Neural cell (in vitro differentiated cells): ENCODE measurements around the gene AEBP2. TPM values are rescaled to one million over a fixed set of nuclear protein-coding genes. Genes with fewer than 3 reads are reported as not detected.

Source experiments
- H2AFZ ChIP-seq: fragments of 200-600, 300-800 bp; sonication (generic), shearing (Covaris generic); 2 replicates; pipeline ENCODE4 v1.6.0; 2014; ENCODE audit warnings: low read depth, mild to moderate bottlenecking, antibody characterized with exemption, low read length, moderate library complexity
- H3F3A ChIP-seq: fragments of 200-600 bp; shearing (Covaris generic); 2 replicates; pipeline ENCODE4 v1.6.1; 2016; ENCODE audit warnings: mild to moderate bottlenecking, moderate library complexity, mixed read lengths, antibody characterized with exemption, low read length; ENCODE audit not compliant: insufficient read depth, poor library complexity, severe bottlenecking
- H3K27ac ChIP-seq: fragments of 200-600, 300-800 bp; sonication (generic), shearing (Covaris generic); 2 replicates; pipeline ENCODE4 v1.5.1; 2014; ENCODE audit warnings: mild to moderate bottlenecking, low read length, moderate library complexity
- H3K27me3 ChIP-seq: fragments of 300-800, 200-600 bp; sonication (generic), shearing (Covaris generic); 2 replicates; pipeline ENCODE4 v1.6.0; 2014; ENCODE audit warnings: mild to moderate bottlenecking, low read depth, low read length, moderate library complexity; ENCODE audit not compliant: insufficient read depth
- H3K36me3 ChIP-seq: fragments of 300-800, 200-600 bp; sonication (generic), shearing (Covaris generic); 2 replicates; pipeline ENCODE4 v1.5.1; 2014; ENCODE audit warnings: mild to moderate bottlenecking, antibody characterized with exemption, low read length, moderate library complexity; ENCODE audit not compliant: insufficient read depth
- H3K4me2 ChIP-seq: fragments of 300-800, 200-600 bp; sonication (generic), shearing (Covaris generic); 2 replicates; pipeline ENCODE4 v1.6.0; 2014; ENCODE audit warnings: mild to moderate bottlenecking, low read length
- H3K4me3 ChIP-seq: fragments of 300-800, 200-600 bp; sonication (generic), shearing (Covaris generic); 2 replicates; pipeline ENCODE4 v1.5.1; 2014; ENCODE audit warnings: mild to moderate bottlenecking, low read length, moderate library complexity
- H3K79me2 ChIP-seq: fragments of 200-600 bp; shearing (Covaris generic); replicated peaks from 2 replicates; pipeline ENCODE4 v1.6.0; 2014; ENCODE audit warnings: mild to moderate bottlenecking, low read length, moderate library complexity; ENCODE audit not compliant: insufficient read depth
- H3K9ac ChIP-seq: fragments of 300-800, 200-600 bp; sonication (generic), shearing (Covaris generic); 2 replicates; pipeline ENCODE4 v1.6.1; 2016; ENCODE audit warnings: mild to moderate bottlenecking, low read length, mixed read lengths
- H3K9me2 ChIP-seq: fragments of 200-600 bp; shearing (Covaris generic); 2 replicates; pipeline ENCODE4 v1.6.1; 2016; ENCODE audit warnings: mild to moderate bottlenecking, low read length, mixed read lengths; ENCODE audit not compliant: insufficient read depth
- H3K9me3 ChIP-seq: fragments of 200-600, 300-800 bp; sonication (generic), shearing (Covaris generic); 2 replicates; pipeline ENCODE4 v1.6.1; 2016; ENCODE audit warnings: mild to moderate bottlenecking, mixed run types, low read length, moderate library complexity, mixed read lengths
- H4K20me1 ChIP-seq: fragments of 200-600 bp; shearing (Covaris generic); 2 replicates; pipeline ENCODE4 v1.6.1; 2016; ENCODE audit warnings: mild to moderate bottlenecking, mixed run types; ENCODE audit not compliant: insufficient read depth
- CTCF ChIP-seq: fragments of 450-650 bp; IDR thresholded peaks from 2 replicates; pipeline ENCODE4 v1.5.1; 2014; ENCODE audit warnings: antibody characterized with exemption, mild to moderate bottlenecking, moderate library complexity; ENCODE audit not compliant: poor library complexity, severe bottlenecking
- EP300 ChIP-seq: fragments of 450-650 bp; conservative IDR thresholded peaks from 2 replicates; pipeline ENCODE4 v1.6.1; 2014; ENCODE audit warnings: antibody characterized with exemption, mild to moderate bottlenecking, moderate library complexity; ENCODE audit not compliant: poor library complexity, severe bottlenecking
- EZH2 ChIP-seq: fragments of 200-600, 300-800 bp; shearing (Covaris generic), sonication (generic); IDR thresholded peaks from 2 replicates; pipeline ENCODE4 v1.6.1; 2014; ENCODE audit warnings: antibody characterized with exemption, low read length, borderline replicate concordance, mild to moderate bottlenecking; ENCODE audit not compliant: insufficient read depth, poor library complexity, severe bottlenecking
- MXI1 ChIP-seq: fragments of 450-650 bp; conservative IDR thresholded peaks from 2 replicates; pipeline ENCODE4 v1.6.1; 2014; ENCODE audit warnings: antibody characterized with exemption, mild to moderate bottlenecking; ENCODE audit not compliant: poor library complexity, severe bottlenecking
- POLR2AphosphoS5 ChIP-seq: IDR thresholded peaks from 2 replicates; pipeline ENCODE4 v1.6.1; 2012
- RAD21 ChIP-seq: fragments of 450-650 bp; conservative IDR thresholded peaks from 2 replicates; pipeline ENCODE4 v1.6.1; 2014; ENCODE audit warnings: antibody characterized with exemption, mild to moderate bottlenecking, moderate library complexity
- REST ChIP-seq: IDR thresholded peaks from 2 replicates; pipeline ENCODE4 v1.6.1; 2012; ENCODE audit warnings: borderline replicate concordance
- SMC3 ChIP-seq: fragments of 450-650 bp; conservative IDR thresholded peaks from 2 replicates; pipeline ENCODE4 v1.6.1; 2014; ENCODE audit warnings: antibody characterized with exemption, mild to moderate bottlenecking, moderate library complexity; ENCODE audit not compliant: poor library complexity
- TAF1 ChIP-seq: IDR thresholded peaks from 2 replicates; pipeline ENCODE4 v1.6.1; 2012; ENCODE audit warnings: low read depth
- polyA plus RNA-seq: library from polyadenylated mRNA; depleted of rRNA; stranded (reverse); fragments of >200 nt; gene quantifications from 2 replicates; pipeline ENCODE4 v1.2.3, GENCODE V29; 2014

AEBP2 gene
- polyA plus RNA-seq, 1 donor from 2014 or later: 20.5 TPM

- Histone ChIP-seq H3K9me2 (no peaks in the 10 kb centered on the region), H3K27me3 (no peaks in the 10 kb centered on the region), H3K36me3 (no peaks in the 10 kb centered on the region), H4K20me1 (no peaks in the 10 kb centered on the region), H3K4me3 (no peak overlapping the region), H2AFZ (no peak overlapping the region), H3K9me3 (no peaks in the 10 kb centered on the region), H3K4me2 (no peak overlapping the region), H3K79me2 (peaks cover 92% of the 10 kb centered on the region), H3K9ac (no peak overlapping the region), H3K27ac (no peak overlapping the region), H3F3A (no peaks in the 10 kb centered on the region)
- TF ChIP-seq EZH2 (no peak), RAD21 (no peak)
Observed at GRCh38 chr12:19449814-19450213, 10.5 kb downstream of the AEBP2 start.

- Histone ChIP-seq H3K9me2 (no peaks in the 10 kb centered on the region), H3K9ac (no peak overlapping the region), H3K4me3 (no peak overlapping the region), H3K27me3 (no peaks in the 10 kb centered on the region), H4K20me1 (no peaks in the 10 kb centered on the region), H3K9me3 (no peaks in the 10 kb centered on the region), H3K36me3 (no peaks in the 10 kb centered on the region), H3F3A (no peaks in the 10 kb centered on the region), H3K4me2 (no peak overlapping the region), H3K79me2 (peaks cover 91% of the 10 kb centered on the region), H2AFZ (no peak overlapping the region), H3K27ac (no peak overlapping the region)
- TF ChIP-seq EP300 (no peak), CTCF (no peak), POLR2AphosphoS5 (no peak), MXI1 (no peak), RAD21 (no peak), SMC3 (no peak), EZH2 (no peak), REST (no peak), TAF1 (no peak)
Observed at GRCh38 chr12:19450362-19450761, 11.1 kb downstream of the AEBP2 start.

GRCh38 chr12:19451196-19451595 lies 11.9 kb downstream of the AEBP2 start:
- H3K9me2 ChIP-seq: no peaks in the 10 kb centered on the region
- no peaks in the 10 kb centered on the region for H3F3A ChIP-seq
- no peak overlapping the region for H3K27ac ChIP-seq
- no peak overlapping the region for H2AFZ ChIP-seq
- H3K9me3 ChIP-seq: no peaks in the 10 kb centered on the region
- no peaks in the 10 kb centered on the region for H3K27me3 ChIP-seq
- no peaks in the 10 kb centered on the region for H3K36me3 ChIP-seq
- peaks cover 87% of the 10 kb centered on the region for H3K79me2 ChIP-seq
- H3K4me2 ChIP-seq: no peak overlapping the region
- H3K9ac ChIP-seq: no peak overlapping the region
- no peak overlapping the region for H3K4me3 ChIP-seq
- no peak for TF ChIP-seq POLR2AphosphoS5
- no peak for TF ChIP-seq MXI1
- TF ChIP-seq RAD21: no peak
- no peak for TF ChIP-seq EP300
- TF ChIP-seq REST: no peak
- no peak for TF ChIP-seq SMC3
- TF ChIP-seq CTCF: no peak
- no peak for TF ChIP-seq EZH2
- no peak for TF ChIP-seq TAF1
- no peaks in the 10 kb centered on the region for H4K20me1 ChIP-seq
